ENCODE measurements around the gene MAD1L1.

DNA sequence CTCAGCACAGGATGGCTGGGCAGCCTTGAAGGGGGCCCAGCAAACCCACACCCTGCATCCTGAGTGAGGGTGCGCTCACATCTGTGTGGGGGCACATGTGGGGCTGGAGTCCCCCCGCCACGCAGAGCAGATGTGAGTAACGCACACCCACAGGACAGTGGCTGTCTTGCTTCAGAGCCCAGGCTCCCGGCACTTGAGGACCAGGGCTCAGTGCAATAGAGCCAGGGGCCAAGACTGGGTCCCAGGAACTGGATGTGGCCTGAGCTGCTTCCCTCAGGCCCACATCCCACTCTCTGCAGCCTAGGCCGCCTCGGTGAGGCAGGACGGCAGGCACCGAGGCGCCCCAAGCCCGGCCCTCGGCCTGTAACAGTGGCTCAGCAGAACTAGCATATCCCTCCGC lies 159.9 kb downstream of the MAD1L1 start:
- TF ChIP-seq POLR2AphosphoS5 (IDR thresholded peaks at IDR 0.05; ENCODE audit: insufficient read depth, low read depth, low read length), result no peak
- TF ChIP-seq MAX (IDR thresholded peaks at IDR 0.05; ENCODE audit: insufficient read depth, insufficient read length), result no peak
- TF ChIP-seq, protein P1, sequence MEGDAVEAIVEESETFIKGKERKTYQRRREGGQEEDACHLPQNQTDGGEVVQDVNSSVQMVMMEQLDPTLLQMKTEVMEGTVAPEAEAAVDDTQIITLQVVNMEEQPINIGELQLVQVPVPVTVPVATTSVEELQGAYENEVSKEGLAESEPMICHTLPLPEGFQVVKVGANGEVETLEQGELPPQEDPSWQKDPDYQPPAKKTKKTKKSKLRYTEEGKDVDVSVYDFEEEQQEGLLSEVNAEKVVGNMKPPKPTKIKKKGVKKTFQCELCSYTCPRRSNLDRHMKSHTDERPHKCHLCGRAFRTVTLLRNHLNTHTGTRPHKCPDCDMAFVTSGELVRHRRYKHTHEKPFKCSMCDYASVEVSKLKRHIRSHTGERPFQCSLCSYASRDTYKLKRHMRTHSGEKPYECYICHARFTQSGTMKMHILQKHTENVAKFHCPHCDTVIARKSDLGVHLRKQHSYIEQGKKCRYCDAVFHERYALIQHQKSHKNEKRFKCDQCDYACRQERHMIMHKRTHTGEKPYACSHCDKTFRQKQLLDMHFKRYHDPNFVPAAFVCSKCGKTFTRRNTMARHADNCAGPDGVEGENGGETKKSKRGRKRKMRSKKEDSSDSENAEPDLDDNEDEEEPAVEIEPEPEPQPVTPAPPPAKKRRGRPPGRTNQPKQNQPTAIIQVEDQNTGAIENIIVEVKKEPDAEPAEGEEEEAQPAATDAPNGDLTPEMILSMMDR (IDR thresholded peaks at IDR 0.05; ENCODE audit: extremely low read depth in 1 of 2, insufficient read depth in 1 of 2, low read depth in 1 of 2, low read length in 2 of 2), result no peak
- TF ChIP-seq FOS (IDR thresholded peaks at IDR 0.05; ENCODE audit: borderline replicate concordance, insufficient read depth, low read length), result no peak
- TF ChIP-seq POLR2A (IDR thresholded peaks at IDR 0.05; ENCODE audit: low read depth, low read length), result no peak
- no peak for TF ChIP-seq EZH2 (IDR thresholded peaks at IDR 0.05; ENCODE audit: borderline replicate concordance, low read depth, low read length, severe bottlenecking)
- no peak for TF ChIP-seq MYC (IDR thresholded peaks at IDR 0.05; ENCODE audit: low read depth, low read length)
- no peak for TF ChIP-seq JUN (IDR thresholded peaks at IDR 0.05; ENCODE audit: borderline replicate concordance, insufficient read depth, insufficient read length, low read depth)
- no peak for TF ChIP-seq GATA2 (IDR thresholded peaks at IDR 0.05; ENCODE audit: insufficient read depth, insufficient read length, low read depth, low read length)
